Type B pancreatic cell (in vitro differentiated cells): ENCODE measurements around the gene ABHD2. TPM values are rescaled to one million over a fixed set of nuclear protein-coding genes. Genes with fewer than 3 reads are reported as not detected.
"Not testable (repeated sequence)": the region's sequence is repeated elsewhere in the genome, so short reads cannot be mapped to it uniquely, and the experiment has no call there.

Source experiments
- DNase-seq: peaks from one replicate; pipeline ENCODE4 v3.0.0; 2021; ENCODE audit warnings: mixed read lengths; ENCODE audit not compliant: unreplicated experiment; ENCODE audit errors: extremely low spot score
- H3K27ac Mint-ChIP-seq: 2 replicates; pipeline ENCODE4 v1.8.0; 2021; ENCODE audit warnings: mild to moderate bottlenecking, mixed read lengths
- H3K27me3 Mint-ChIP-seq: 2 replicates; pipeline ENCODE4 v1.8.0; 2021; ENCODE audit warnings: mixed read lengths
- H3K36me3 Mint-ChIP-seq: 2 replicates; pipeline ENCODE4 v1.8.0; 2021; ENCODE audit warnings: mixed read lengths
- H3K4me1 Mint-ChIP-seq: one replicate; pipeline ENCODE4 v1.8.0; 2021; ENCODE audit warnings: mixed read lengths; ENCODE audit not compliant: unreplicated experiment
- H3K4me3 Mint-ChIP-seq: 2 replicates; pipeline ENCODE4 v1.8.0; 2021; ENCODE audit warnings: mild to moderate bottlenecking, mixed read lengths
- H3K9me3 Mint-ChIP-seq: 2 replicates; pipeline ENCODE4 v1.8.0; 2021; ENCODE audit warnings: mixed read lengths
- total RNA-seq: library from RNA; stranded (reverse); gene quantifications from 2 replicates; pipeline ENCODE4 v1.2.1, GENCODE V29; 2021; ENCODE audit warnings: low replicate concordance
- TF ChIP-seq, protein P1 (sequence below): fragments of 200-600 bp; sonication (generic); conservative IDR thresholded peaks from 2 replicates; pipeline ENCODE4 v1.5.0; 2021; ENCODE audit warnings: antibody characterized with exemption, mild to moderate bottlenecking

Gene ABHD2
- total RNA-seq, 1 donor from 2014 or later: 55.4 TPM

DNA sequence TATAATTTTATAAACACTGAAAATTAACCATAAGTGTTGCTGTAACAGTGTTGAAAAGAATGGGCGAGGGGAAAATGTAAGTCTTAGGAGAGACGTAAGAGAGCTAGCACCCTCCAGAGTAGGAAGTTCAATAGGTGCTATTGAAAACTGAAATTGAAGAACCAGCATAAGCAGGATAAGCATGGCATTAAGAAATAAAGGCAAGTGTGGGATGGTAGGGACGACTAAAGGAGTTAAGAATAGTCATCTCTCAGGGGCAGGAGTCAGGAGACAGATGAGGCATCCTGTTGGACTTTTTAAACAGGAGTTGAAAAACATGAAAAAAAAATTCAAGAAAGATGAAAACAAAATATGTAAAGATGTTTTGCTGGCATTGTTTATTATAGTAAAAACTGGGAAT, 43.5 kb downstream of the ABHD2 start:
- no peaks in the 10 kb centered on the region for H3K9me3 Mint-ChIP-seq
- DNase-seq: no peak
- H3K36me3 Mint-ChIP-seq: peaks cover 14% of the 10 kb centered on the region
- peaks cover 15% of the 10 kb centered on the region for H3K4me1 Mint-ChIP-seq
- TF ChIP-seq, protein P1, sequence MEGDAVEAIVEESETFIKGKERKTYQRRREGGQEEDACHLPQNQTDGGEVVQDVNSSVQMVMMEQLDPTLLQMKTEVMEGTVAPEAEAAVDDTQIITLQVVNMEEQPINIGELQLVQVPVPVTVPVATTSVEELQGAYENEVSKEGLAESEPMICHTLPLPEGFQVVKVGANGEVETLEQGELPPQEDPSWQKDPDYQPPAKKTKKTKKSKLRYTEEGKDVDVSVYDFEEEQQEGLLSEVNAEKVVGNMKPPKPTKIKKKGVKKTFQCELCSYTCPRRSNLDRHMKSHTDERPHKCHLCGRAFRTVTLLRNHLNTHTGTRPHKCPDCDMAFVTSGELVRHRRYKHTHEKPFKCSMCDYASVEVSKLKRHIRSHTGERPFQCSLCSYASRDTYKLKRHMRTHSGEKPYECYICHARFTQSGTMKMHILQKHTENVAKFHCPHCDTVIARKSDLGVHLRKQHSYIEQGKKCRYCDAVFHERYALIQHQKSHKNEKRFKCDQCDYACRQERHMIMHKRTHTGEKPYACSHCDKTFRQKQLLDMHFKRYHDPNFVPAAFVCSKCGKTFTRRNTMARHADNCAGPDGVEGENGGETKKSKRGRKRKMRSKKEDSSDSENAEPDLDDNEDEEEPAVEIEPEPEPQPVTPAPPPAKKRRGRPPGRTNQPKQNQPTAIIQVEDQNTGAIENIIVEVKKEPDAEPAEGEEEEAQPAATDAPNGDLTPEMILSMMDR: no peak
- H3K27ac Mint-ChIP-seq: no peak overlapping the region
- no peak overlapping the region for H3K4me3 Mint-ChIP-seq
- H3K27me3 Mint-ChIP-seq: no peaks in the 10 kb centered on the region

DNA sequence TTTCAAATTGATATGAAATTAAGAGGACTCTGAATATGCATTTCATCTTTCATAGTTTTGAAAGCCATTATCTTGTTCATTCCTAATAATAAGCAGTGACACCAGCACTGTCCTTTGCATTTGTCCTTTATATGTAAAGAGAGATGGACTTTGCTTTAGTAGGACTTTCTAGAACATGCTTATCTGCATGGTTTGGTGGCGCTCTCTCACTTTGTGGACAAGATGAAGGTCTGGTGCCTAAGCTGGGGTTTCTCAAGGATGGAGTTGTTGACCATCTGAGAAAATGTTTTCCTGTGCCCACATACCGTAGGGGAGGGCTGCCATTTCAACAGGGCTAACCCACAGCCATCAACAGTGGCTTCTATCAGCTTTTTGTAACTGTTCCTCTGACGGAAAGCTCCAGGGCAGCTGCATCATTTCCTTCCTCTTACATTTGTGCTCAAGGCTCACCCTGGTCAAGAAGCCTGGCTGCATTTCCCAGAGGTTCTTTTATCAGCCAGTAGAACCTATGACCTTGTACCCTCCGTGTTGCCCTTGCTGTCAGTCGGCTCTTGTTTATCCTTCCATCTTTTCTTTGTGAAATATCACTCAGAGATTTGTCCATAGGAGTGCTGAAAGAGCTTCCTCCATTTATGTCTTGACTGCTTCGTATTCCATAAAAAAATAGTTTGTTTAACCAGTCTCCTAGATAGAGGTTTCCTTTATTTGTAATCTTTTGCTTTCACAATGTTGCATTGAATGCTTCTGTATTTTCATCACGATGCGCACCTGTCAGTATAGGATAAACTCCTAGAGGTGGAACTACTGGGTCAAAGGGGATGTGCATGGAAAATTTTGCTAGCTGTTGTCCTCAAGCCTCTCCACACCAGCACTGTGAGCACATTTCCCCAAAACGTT, 44.6 kb downstream of the ABHD2 start:
- TF ChIP-seq, protein P1: no peak
- peaks cover 14% of the 10 kb centered on the region for H3K36me3 Mint-ChIP-seq
- no peaks in the 10 kb centered on the region for H3K9me3 Mint-ChIP-seq
- peak overlapping the region; percentile 1 for H3K27ac Mint-ChIP-seq
- H3K4me3 Mint-ChIP-seq: no peak overlapping the region
- DNase-seq: no peak
- peaks cover 23% of the 10 kb centered on the region for H3K4me1 Mint-ChIP-seq
- H3K27me3 Mint-ChIP-seq: no peaks in the 10 kb centered on the region

DNA sequence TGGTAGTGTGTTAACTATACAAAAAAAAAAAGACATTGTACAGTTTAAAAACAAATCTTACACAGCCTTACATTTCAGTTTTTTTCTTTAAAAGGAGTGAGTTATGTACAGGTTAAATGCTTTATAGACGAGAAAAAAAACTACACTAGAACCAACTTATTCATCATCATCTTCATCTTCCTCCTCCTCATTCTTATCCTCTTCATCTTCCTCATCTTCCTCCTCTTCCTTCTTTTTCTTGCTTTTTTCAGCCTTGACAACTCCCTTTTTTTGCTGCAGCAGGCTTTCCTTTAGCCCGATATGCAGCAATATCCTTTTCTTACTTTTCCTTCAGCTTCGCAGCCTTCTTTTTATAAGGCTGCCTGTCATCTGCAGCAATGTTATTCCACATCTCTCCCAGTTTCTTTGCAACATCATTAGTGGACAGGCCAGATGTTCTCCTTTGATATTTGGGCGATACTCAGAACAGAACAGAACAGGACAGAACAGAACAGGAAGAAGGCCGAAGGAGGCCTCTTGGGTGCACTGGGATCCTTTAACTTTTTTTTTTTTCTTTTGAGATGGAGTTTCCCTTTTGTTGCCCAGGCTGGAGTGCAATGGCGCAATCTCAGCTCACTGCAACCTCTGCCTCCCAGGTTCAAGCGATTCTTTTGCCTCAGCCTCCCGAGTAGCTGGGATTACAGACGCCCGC, 47.3 kb downstream of the ABHD2 start:
- peak overlapping the region; percentile 6 for H3K27ac Mint-ChIP-seq
- H3K27me3 Mint-ChIP-seq, H3K4me3 Mint-ChIP-seq, H3K9me3 Mint-ChIP-seq, DNase-seq: not testable (repeated sequence)
- H3K36me3 Mint-ChIP-seq: peaks cover 17% of the 10 kb centered on the region
- H3K4me1 Mint-ChIP-seq: peaks cover 30% of the 10 kb centered on the region

DNA sequence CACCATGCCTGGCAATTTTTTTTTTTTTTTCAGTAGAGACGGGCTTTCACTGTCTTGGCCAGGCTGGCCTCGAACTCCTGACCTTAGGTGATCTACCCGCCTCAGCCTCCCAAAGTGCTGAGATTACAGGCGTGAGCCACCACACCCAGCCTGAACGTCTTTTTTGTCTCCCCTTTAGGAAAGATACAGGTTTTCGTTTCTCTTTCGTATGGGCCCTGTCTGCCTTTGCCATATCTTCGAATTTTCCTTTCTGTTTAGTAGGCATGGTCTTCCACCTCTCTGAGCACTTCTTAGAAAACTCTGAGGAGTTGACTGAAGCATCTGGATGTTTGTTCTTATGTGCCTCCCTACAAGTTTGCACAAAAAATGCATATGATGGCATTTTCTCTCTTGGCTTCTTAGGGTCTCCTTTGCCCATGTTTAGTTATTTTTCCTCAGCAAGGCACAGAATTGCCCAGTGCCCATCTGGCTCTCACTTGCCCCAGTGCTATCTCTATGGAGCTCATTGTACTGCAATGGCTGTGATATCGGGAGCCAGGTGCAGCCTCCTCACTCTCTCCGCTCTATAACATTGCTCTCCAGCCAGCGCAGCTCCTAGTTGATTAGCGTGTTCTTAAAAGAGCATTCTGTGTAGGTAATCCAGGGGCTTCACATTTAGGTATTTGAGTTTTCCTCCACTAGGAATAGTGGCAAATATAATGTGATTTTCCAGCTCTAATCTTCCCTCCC, 48.0 kb downstream of the ABHD2 start:
- H3K9me3 Mint-ChIP-seq: no peaks in the 10 kb centered on the region
- TF ChIP-seq, protein P1: no peak
- peaks cover 13% of the 10 kb centered on the region for H3K36me3 Mint-ChIP-seq
- no peak overlapping the region for H3K27ac Mint-ChIP-seq
- DNase-seq: no peak
- no peaks in the 10 kb centered on the region for H3K27me3 Mint-ChIP-seq
- H3K4me3 Mint-ChIP-seq: no peak overlapping the region
- peaks cover 30% of the 10 kb centered on the region for H3K4me1 Mint-ChIP-seq

DNA sequence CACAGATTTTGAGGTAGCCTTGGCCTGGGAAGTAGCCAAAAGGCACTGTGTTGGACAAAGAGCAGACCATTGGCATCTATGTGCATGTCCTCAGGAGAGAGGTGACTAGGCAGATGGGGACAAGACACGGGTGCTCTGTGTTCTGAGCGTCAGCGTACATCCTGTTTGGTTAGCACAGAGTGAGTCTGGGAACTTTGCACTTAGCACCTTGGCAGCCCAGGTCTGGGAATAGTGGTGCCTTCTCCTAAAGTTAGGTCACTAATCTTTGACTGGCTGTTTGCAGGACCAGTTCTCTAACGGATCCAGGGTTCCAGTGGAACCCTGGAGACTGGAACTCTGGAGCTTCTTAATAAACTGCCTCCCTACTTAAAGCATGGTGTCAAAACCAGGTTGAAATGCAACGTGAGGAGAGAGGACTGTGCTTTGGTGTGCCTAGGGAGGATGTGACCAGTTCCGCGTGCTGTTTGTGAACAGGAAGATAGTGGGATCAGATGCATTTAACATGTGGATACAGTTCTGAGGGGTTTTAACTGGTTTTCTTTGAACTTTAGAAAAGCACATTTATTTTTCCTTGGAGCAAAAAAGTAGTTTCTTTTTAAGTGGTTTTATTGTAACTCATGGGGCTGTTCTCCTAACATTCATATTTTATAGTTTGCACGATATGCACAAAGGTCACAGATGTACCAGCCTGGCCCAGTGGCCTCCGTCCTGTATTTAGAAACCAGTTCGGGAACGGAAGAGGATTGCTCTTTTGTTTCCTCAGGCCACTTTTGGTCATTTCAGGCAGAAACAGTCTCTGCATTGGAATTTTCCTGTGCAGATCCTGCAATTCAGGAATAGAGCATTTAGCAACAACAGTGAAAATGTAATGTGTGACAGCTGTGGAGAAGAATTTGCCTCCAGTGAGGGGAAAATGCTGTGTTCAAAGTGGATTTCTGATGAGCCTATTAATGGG, 48.8 kb downstream of the ABHD2 start:
- Mint-ChIP-seq H3K4me1 (peaks cover 33% of the 10 kb centered on the region), H3K27ac (no peak overlapping the region), H3K27me3 (no peaks in the 10 kb centered on the region), H3K9me3 (no peaks in the 10 kb centered on the region), H3K4me3 (no peak overlapping the region), H3K36me3 (peaks cover 12% of the 10 kb centered on the region)
- no peak for DNase-seq
- TF ChIP-seq, protein P1: no peak
